ENCODE data around the gene HGD. TPM values are rescaled to one million over a fixed set of nuclear protein-coding genes. Genes with fewer than 3 reads are reported as not detected.

The HGD gene
- total RNA-seq, 1 donor, result 0.09 TPM

DNA sequence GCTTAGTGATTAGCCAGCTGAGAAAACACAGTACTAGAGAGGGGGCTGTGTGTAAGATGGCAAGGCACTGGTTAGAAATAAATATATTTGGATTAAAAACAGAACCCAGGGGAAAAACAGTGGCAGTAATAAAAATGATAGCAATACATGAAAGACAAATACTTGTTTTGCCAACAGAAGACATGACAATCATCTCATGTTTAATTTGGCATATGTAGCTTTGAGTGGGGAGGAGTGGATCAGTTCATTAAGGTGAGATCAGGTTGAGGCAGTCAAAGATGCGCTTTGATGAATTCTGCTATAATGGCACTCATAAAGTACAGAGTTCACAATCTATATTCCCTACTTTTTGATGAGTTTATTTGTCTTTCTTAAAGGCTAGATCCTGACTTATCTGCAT, 3.4 kb upstream of the HGD start:
- DNase-seq (ENCODE audit: low read depth), result no peak
- TF ChIP-seq, protein P1, sequence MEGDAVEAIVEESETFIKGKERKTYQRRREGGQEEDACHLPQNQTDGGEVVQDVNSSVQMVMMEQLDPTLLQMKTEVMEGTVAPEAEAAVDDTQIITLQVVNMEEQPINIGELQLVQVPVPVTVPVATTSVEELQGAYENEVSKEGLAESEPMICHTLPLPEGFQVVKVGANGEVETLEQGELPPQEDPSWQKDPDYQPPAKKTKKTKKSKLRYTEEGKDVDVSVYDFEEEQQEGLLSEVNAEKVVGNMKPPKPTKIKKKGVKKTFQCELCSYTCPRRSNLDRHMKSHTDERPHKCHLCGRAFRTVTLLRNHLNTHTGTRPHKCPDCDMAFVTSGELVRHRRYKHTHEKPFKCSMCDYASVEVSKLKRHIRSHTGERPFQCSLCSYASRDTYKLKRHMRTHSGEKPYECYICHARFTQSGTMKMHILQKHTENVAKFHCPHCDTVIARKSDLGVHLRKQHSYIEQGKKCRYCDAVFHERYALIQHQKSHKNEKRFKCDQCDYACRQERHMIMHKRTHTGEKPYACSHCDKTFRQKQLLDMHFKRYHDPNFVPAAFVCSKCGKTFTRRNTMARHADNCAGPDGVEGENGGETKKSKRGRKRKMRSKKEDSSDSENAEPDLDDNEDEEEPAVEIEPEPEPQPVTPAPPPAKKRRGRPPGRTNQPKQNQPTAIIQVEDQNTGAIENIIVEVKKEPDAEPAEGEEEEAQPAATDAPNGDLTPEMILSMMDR (IDR thresholded peaks at IDR 0.05; ENCODE audit: insufficient read depth, low read length), result no peak
- H3K4me3 ChIP-seq (ENCODE audit: low read depth, low read length), result no peak overlapping the region

DNA sequence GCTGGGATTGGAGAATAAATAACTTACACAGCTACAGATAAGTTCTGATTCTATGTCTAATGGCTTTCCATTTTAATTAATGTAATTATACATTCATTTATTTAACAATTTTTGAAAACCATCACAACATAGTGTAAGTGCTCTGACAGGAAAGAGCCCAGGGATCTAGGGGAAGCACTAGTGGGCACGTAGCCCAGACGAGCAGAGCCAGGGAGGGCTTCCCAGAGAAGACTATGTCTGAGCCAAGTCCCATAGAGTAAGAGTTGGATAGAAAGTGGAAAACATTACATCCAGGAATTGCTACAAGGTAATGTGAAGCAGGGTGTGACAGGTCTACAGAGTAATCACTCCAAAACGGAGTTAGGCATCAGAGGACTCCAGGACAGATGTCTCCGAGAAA, 2.9 kb upstream of the HGD start:
- no peak for DNase-seq (ENCODE audit: low read depth)
- H3K4me3 ChIP-seq (ENCODE audit: low read depth, low read length), result no peak overlapping the region
- TF ChIP-seq, protein P1 (IDR thresholded peaks at IDR 0.05; ENCODE audit: insufficient read depth, low read length), result no peak

DNA sequence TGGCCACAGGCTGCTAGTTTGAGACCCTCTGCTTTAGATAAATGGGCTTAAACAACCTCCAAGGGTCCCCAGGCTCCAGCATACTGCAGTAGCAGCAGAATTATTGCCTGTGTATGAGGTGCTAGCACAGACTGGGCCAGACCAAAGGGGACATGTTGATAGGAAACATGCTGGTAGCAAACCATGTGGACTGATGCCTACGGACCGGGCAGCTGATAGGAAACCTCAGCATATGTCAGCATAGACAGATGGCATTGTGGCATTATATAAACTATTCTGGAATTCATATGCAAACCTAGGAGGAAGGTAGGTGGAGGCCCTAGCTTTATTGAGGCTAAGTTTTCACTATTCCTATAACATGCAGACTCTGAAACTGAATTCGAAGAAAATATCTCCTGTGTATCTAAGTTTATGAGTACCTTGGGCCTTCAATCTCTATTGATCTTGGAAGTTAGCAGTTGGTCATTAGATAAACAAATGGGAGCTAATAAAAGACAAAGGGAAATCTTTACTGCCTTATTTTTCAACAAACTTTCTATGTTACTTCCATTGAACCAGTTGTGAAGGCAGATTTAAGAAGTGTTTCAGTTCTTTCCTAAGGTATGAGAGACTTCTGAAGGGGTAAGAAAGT, 1.7 kb upstream of the HGD start:
- TF ChIP-seq, protein P1 (IDR thresholded peaks at IDR 0.05; ENCODE audit: insufficient read depth, low read length), result no peak
- no peak for DNase-seq (ENCODE audit: low read depth)
- H3K4me3 ChIP-seq (ENCODE audit: low read depth, low read length), result no peak overlapping the region

DNA sequence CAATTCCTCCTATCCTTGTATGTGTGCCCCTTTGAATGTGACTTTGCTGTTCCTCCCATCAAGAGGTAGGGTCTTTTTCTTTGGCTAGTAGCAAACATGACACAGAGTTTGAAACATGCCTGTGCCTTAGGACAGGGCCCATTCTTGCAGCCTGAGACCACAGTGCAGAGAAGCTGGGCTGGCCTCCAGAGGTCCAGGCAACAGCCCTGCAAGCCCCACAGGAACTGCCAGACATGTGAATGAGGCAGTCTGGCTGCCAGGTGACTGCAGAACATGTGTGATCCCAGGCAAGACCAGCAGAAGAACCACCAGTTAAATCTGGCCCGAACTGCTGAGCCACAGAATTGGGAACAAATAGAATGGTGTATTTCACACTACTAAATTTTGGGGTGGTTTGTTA, 1.2 kb upstream of the HGD start:
- DNase-seq (ENCODE audit: low read depth), result peak; percentile 38
- TF ChIP-seq, protein P1 (IDR thresholded peaks at IDR 0.05; ENCODE audit: insufficient read depth, low read length), result no peak
- no peak overlapping the region for H3K4me3 ChIP-seq (ENCODE audit: low read depth, low read length)

DNA sequence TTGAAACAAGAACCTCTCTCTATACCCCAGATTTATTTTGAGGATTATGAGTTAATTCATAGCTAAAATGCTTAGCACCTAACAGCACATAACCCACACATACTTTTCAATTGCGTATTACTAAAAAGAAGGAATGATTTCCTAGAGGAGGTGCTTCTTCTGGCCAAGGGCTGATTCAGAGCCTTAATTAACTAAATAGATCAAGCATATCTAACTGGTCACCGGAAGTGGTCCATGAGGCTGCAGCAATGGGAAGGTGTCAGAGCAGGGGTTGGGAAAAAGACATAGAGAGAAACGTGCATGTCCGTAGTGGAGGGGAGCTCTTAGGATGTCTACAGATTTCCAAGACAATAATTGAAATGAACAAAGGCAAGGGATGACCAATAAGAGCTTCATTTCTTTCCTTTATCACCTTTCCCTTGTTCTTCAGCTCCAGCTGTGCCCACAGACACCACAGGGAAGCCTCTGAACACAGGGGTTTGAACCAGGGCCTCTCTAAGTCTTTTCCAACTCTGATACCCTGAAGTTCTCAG, 467 bp downstream of the HGD start:
- H3K4me3 ChIP-seq (ENCODE audit: low read depth, low read length), result no peak overlapping the region
- TF ChIP-seq, protein P1 (IDR thresholded peaks at IDR 0.05; ENCODE audit: insufficient read depth, low read length), result no peak
- DNase-seq (ENCODE audit: low read depth), result no peak

DNA sequence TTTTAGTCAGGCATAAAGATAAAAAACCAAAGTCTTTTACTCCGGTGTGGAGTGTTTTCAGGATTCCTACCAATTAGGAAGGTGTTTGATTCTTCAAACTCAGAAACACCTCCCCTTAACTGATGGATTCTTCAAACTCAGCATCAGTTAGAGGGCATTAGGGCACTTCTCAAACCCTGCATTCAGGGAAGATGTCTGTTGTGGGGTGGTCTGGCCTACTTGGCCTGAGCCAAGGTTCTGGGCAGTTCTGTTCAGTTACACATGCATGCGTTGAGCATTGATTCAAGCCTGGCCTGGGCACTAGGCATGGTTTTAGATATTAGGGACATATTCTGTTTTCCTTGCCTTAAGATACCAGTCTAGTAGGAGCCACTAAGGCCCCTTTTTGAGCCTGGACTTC, 1.0 kb downstream of the HGD start:
- no peak overlapping the region for H3K4me3 ChIP-seq (ENCODE audit: low read depth, low read length)
- DNase-seq (ENCODE audit: low read depth), result no peak
- TF ChIP-seq, protein P1 (IDR thresholded peaks at IDR 0.05; ENCODE audit: insufficient read depth, low read length), result no peak
